HG03066 (cell line): ENCODE measurements around the gene VPS35L.
"Not testable (repeated sequence)": the region's sequence is repeated elsewhere in the genome, so short reads cannot be mapped to it uniquely, and the experiment has no call there.

Experiments used
- ATAC-seq: cut with Tn5 transposase; IDR thresholded peaks from one replicate; pipeline ENCODE4 v1.9.1; 2021; ENCODE audit warnings: low read depth; ENCODE audit not compliant: unreplicated experiment

VPS35L gene

GRCh38 chr16:19532601-19533000 is 22.9 kb upstream of the VPS35L start:
- no peak for ATAC-seq

GRCh38 chr16:19540241-19540970 is 15.1 kb upstream of the VPS35L start:
- no peak for ATAC-seq

DNA sequence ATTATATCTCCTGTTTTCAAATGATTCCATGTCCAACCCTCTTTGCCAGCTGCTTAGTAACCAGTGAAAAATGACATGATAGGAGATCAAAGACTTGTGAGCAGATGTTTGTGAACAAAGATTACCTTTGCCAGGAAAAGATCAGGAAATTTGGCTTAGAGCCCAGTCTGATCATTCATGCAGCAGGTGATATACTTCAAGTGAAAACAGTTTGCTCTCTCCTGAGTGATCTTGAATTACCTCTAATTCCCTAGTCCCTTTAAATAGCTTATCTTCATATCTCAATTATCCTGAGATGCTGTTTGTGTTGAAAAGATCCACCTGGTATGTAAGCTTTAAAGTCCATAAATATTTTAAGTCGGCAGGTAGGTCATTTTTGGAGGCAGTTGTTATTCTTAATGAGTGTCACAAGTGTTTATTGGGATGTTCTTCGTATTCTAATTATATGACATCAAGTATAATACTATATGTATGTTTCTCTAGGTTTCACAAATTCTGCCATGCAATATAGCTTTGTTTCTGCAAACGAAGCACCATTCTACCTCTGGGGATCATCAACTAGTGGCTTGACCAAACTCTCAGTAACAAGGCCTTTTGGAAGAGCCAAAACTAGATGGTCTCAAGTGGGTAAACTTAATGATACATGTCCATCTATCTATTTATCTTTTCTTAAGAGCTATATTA is 13.2 kb upstream of the VPS35L start:
- no peak for ATAC-seq

GRCh38 chr16:19543278-19543996 is 12.1 kb upstream of the VPS35L start:
- not testable (repeated sequence) for ATAC-seq

DNA sequence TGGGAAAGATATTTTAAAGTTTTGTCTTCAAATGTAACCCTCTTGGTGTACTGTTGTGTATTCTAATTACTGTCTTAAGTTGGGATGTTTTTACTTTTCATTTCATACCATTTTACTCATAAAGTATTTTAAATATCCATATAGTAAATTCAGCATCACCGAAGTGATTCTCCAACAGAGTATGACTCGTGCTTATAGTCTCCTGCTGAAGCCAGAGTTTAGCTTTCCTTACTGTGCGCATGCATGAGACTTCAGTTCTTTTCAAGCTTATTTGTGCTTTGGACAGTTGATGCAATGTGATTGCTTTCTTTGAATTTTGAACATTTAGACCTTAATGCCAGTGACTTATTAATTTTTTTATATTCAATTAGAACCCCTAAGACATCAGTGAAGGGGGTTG is 7.4 kb upstream of the VPS35L start:
- no peak for ATAC-seq

GRCh38 chr16:19549673-19550072 is 5.8 kb upstream of the VPS35L start:
- ATAC-seq = no peak

GRCh38 chr16:19555938-19556771 is 652 bp downstream of the VPS35L start:
- no peak for ATAC-seq

DNA sequence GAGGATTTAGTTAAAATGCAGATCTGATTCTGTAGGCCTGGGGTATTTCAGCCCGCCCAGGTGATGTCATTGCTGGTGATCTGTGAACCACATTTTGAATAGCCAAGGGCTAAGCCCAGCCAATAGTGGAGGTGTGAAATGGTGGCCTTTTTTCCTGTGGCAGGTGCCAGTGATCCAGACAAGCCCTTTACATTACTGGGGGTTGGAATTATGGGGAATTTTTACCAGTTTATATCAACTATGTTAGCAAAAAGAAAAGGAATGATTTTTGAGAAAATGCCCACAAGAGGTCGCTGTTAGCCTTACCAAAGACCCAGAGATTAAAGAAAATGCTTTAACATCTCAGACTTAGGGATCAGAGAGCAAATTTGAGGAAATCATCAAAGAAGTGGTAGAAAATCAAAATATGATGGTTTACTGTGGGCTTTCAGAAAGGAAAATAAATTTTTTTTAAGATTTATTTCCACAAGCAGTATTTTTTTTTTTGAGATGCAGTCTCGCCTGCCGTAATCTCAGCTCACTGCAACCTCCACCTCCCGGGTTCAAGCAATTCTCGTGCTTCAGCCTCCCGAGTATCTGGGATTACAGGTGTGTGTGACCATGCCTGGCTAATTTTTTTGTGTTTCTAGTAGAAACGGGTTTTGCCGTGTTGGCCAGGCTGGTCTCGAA is 3.9 kb downstream of the VPS35L start:
- no peak for ATAC-seq

GRCh38 chr16:19560078-19560477 is 4.6 kb downstream of the VPS35L start:
- ATAC-seq = no peak

DNA sequence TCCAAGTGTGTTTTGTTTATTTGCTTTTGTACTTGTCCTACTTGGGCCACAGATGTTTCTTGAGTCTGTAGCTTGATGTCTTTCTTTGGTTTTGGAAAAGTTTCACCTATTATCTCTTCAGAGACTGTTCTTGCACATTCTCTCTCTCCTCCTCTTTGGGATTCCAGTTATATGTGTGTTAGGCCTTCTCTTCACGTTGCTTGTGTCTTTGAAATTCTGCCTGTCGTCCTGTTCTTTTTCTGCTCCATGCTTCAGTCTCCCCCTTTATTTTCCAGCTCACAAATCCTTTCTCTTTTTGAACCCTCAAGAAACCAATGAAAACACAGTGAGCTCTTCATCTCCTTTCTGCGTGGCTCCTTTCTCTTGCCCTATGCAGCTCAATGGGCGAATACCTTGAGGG is 7.9 kb downstream of the VPS35L start:
- no peak for ATAC-seq

GRCh38 chr16:19566362-19566761 is 10.9 kb downstream of the VPS35L start:
- ATAC-seq = no peak

- no peak for ATAC-seq
These were observed 12.1 kb downstream of the VPS35L start for GRCh38 chr16:19567560-19567959.

GRCh38 chr16:19573997-19574396 is 18.5 kb downstream of the VPS35L start:
- ATAC-seq = no peak

DNA sequence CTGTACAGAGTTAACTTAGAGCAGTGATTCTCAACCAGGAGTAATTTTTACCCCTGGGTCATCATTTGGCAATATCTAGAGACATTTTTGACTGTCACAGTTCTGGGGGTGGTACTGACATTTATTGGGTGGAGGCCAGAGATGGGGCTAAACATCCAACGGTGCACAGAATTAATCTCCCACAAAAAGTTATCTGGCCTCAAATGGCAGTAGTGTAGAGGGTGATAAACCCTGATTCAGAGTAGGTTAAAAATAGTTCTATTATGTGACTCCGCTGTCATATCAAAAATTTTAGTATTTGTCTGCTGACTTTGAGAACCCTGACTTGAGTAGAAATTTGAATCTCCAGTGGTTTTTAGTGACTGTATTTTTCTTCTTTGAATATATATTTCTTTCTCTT is 19.1 kb downstream of the VPS35L start:
- no peak for ATAC-seq

DNA sequence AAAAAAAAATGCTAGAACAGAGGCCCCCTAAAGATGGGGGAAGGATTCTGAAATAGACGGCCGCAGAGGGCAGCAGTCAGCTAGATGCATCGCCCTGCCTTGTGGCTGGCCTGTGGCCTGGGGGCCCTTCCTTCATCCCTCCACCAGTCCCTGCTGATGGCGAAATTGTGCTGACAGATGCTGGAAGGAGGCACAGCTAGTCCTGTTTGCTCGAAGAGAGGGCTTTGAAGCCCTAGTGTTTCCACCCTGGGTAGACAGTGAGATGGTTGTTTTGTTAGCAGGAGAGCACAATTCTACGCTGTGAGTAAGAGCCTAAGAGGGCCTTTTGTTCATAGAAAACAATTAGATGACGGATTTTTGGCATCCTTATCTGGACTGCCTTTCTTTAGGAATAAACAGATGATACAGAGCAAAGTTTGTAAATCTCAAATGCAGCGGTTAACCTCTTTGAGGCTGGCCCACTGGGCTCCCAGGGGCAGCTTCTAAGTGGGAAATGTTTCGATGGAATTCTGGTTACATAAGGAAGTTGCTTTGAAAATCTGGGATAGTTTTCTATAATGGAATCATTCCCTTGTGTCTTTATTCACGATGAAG is 23.0 kb downstream of the VPS35L start:
- ATAC-seq = no peak

DNA sequence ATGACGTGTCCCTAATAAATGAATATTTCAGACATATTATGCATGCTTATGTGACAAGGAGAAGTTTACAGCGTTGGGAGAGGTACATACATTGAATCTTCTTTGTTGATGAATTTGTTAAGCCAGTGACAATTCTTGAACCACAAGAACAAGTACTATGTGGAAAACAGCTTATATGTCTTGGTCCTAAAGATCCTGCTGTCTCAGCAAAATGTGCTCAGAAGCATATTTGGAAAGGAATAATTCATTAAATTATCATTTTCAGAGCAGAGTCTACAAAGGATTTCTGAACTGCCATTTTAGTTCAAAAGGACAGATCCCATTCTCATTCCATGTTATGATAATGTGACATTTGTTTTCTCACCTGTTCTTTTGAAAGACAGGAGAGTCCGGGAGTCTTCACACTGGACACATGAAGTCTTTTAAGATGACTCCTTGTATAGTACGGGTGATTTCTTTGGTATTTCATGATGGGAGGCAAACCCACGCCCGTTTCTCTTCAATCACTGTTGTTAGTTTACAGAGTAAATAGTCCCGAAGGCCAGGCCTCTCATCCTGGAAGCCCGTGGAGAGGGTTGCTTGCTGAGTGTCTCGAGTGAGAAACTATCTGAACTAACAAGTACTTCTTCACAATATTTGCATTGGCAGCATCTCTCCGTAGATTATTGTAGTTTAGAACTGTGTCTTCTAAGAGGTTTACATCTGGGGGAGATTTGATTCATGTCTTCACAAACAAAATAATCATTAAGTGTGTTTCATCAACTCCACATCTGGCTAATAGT is 26.7 kb downstream of the VPS35L start:
- no peak for ATAC-seq

GRCh38 chr16:19583665-19584300 is 28.3 kb downstream of the VPS35L start:
- no peak for ATAC-seq

- ATAC-seq = no peak
These were observed 33.2 kb downstream of the VPS35L start for GRCh38 chr16:19588661-19589060.

DNA sequence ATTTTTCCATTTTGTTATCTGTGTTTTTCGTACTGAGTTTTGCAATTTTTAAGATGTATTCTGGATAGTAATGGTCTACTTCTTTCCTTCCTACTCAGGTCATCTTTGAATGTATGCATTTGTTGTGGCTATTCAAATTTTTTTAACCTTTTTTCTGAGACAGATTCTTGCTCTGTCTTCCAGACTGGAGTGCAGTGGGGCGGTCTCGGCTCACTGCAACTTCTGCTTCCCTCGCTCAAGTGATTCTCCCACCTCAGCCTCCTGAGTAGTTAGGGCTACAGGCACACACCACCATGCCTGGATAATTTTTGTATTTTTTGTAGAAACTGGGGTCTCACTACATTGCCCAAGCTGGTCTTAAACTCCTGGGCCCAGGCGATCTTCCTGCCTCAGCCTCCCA is 33.6 kb downstream of the VPS35L start:
- no peak for ATAC-seq
